ENCODE data around the gene ADRA2A.

The ADRA2A gene

GRCh38 chr10:111109501-111110242, 32.8 kb downstream of the ADRA2A start:
- Histone ChIP-seq H3K27ac (ENCODE audit: low read length) (no peak overlapping the region), H2AFZ (ENCODE audit: low read depth, low read length) (no peak overlapping the region), H3K27me3 (ENCODE audit: insufficient read depth, low read length, poor library complexity) (no peaks in the 10 kb centered on the region), H4K20me1 (ENCODE audit: insufficient read depth, low read length) (no peaks in the 10 kb centered on the region), H3K36me3 (ENCODE audit: insufficient read depth, low read length) (no peaks in the 10 kb centered on the region), H3K9me3 (ENCODE audit: insufficient read depth, low read length, severe bottlenecking) (no peaks in the 10 kb centered on the region), H3K79me2 (ENCODE audit: insufficient read depth, low read length) (no peaks in the 10 kb centered on the region), H3K4me3 (ENCODE audit: low read depth in 1 of 2, low read length in 2 of 2) (no peak overlapping the region), H3K9ac (ENCODE audit: low read depth, low read length) (no peak overlapping the region), H3K4me1 (ENCODE audit: insufficient read depth, low read length) (no peaks in the 10 kb centered on the region), H3K4me2 (ENCODE audit: insufficient read depth, low read length) (no peak overlapping the region)
- no peak for TF ChIP-seq CTCF (IDR thresholded peaks at IDR 0.05; ENCODE audit: borderline replicate concordance, extremely low read depth, low read length, poor library complexity, severe bottlenecking)
- TF ChIP-seq EZH2 (IDR thresholded peaks at IDR 0.05; ENCODE audit: borderline replicate concordance, low read depth, low read length, severe bottlenecking): no peak
- ATAC-seq (ENCODE audit: insufficient read depth, low read depth) (no peak), DNase-seq (no peak)

GRCh38 chr10:111110771-111111170, 33.9 kb downstream of the ADRA2A start:
- no peaks in the 10 kb centered on the region for H3K27me3 ChIP-seq (ENCODE audit: insufficient read depth, low read length, poor library complexity)
- H4K20me1 ChIP-seq (ENCODE audit: insufficient read depth, low read length): no peaks in the 10 kb centered on the region
- no peak overlapping the region for H3K4me2 ChIP-seq (ENCODE audit: insufficient read depth, low read length)
- H3K9ac ChIP-seq (ENCODE audit: low read depth, low read length): no peak overlapping the region
- H3K4me3 ChIP-seq (ENCODE audit: low read depth in 1 of 2, low read length in 2 of 2): no peak overlapping the region
- ATAC-seq (ENCODE audit: insufficient read depth, low read depth) (no peak), DNase-seq (no peak)
- H3K4me1 ChIP-seq (ENCODE audit: insufficient read depth, low read length): no peaks in the 10 kb centered on the region
- TF ChIP-seq CTCF (IDR thresholded peaks at IDR 0.05; ENCODE audit: borderline replicate concordance, extremely low read depth, low read length, poor library complexity, severe bottlenecking) (no peak), EZH2 (IDR thresholded peaks at IDR 0.05; ENCODE audit: borderline replicate concordance, low read depth, low read length, severe bottlenecking) (no peak)
- H2AFZ ChIP-seq (ENCODE audit: low read depth, low read length): no peak overlapping the region
- H3K79me2 ChIP-seq (ENCODE audit: insufficient read depth, low read length): no peaks in the 10 kb centered on the region
- no peak overlapping the region for H3K27ac ChIP-seq (ENCODE audit: low read length)
- no peaks in the 10 kb centered on the region for H3K9me3 ChIP-seq (ENCODE audit: insufficient read depth, low read length, severe bottlenecking)
- H3K36me3 ChIP-seq (ENCODE audit: insufficient read depth, low read length): no peaks in the 10 kb centered on the region

- H3K9me3 ChIP-seq (ENCODE audit: insufficient read depth, low read length, severe bottlenecking): no peaks in the 10 kb centered on the region
- no peaks in the 10 kb centered on the region for H4K20me1 ChIP-seq (ENCODE audit: insufficient read depth, low read length)
- DNase-seq (no peak), ATAC-seq (ENCODE audit: insufficient read depth, low read depth) (no peak)
- H3K4me3 ChIP-seq (ENCODE audit: low read depth in 1 of 2, low read length in 2 of 2): no peak overlapping the region
- no peaks in the 10 kb centered on the region for H3K79me2 ChIP-seq (ENCODE audit: insufficient read depth, low read length)
- TF ChIP-seq CTCF (IDR thresholded peaks at IDR 0.05; ENCODE audit: borderline replicate concordance, extremely low read depth, low read length, poor library complexity, severe bottlenecking): no peak
- no peak for TF ChIP-seq EZH2 (IDR thresholded peaks at IDR 0.05; ENCODE audit: borderline replicate concordance, low read depth, low read length, severe bottlenecking)
- no peaks in the 10 kb centered on the region for H3K4me1 ChIP-seq (ENCODE audit: insufficient read depth, low read length)
- H3K27me3 ChIP-seq (ENCODE audit: insufficient read depth, low read length, poor library complexity): no peaks in the 10 kb centered on the region
- no peak overlapping the region for H3K9ac ChIP-seq (ENCODE audit: low read depth, low read length)
- H3K36me3 ChIP-seq (ENCODE audit: insufficient read depth, low read length): no peaks in the 10 kb centered on the region
- H3K4me2 ChIP-seq (ENCODE audit: insufficient read depth, low read length): no peak overlapping the region
- H3K27ac ChIP-seq (ENCODE audit: low read length): no peak overlapping the region
- peak overlapping the region; percentile 1; the same call in 1 of the 2 replicates for H2AFZ ChIP-seq (ENCODE audit: low read depth, low read length)
Observed at GRCh38 chr10:111112333-111112732, 35.5 kb downstream of the ADRA2A start.

All from DND-41 (cell line).